HG03108 (cell line): ENCODE measurements around the gene ENOSF1.

Source experiments
- ATAC-seq: cut with Tn5 transposase; IDR thresholded peaks from one replicate; pipeline ENCODE4 v1.9.1; 2021; ENCODE audit warnings: moderate library complexity; ENCODE audit not compliant: unreplicated experiment

The ENOSF1 gene

GRCh38 chr18:644395-645004, 67.9 kb downstream of the ENOSF1 start:
- ATAC-seq, result peak; percentile 56

- ATAC-seq, result no peak
Measured at GRCh38 chr18:641224-641623, 71.2 kb downstream of the ENOSF1 start.

GRCh38 chr18:635171-635570, 77.3 kb downstream of the ENOSF1 start:
- ATAC-seq, result no peak

- no peak for ATAC-seq
Measured at GRCh38 chr18:634551-635045, 77.8 kb downstream of the ENOSF1 start.

GRCh38 chr18:631560-631959, 80.9 kb downstream of the ENOSF1 start:
- ATAC-seq, result no peak

- no peak for ATAC-seq
Measured at GRCh38 chr18:629269-630150, 82.9 kb downstream of the ENOSF1 start.

GRCh38 chr18:627231-627630, 85.2 kb downstream of the ENOSF1 start:
- no peak for ATAC-seq

GRCh38 chr18:623761-624620, 88.4 kb downstream of the ENOSF1 start:
- ATAC-seq, result peak; percentile 54

- ATAC-seq, result no peak
Measured at GRCh38 chr18:622289-622688, 90.1 kb downstream of the ENOSF1 start.

GRCh38 chr18:621291-622043, 91.0 kb downstream of the ENOSF1 start:
- ATAC-seq, result no peak
